ENCODE results near the gene FLNB.

DNA sequence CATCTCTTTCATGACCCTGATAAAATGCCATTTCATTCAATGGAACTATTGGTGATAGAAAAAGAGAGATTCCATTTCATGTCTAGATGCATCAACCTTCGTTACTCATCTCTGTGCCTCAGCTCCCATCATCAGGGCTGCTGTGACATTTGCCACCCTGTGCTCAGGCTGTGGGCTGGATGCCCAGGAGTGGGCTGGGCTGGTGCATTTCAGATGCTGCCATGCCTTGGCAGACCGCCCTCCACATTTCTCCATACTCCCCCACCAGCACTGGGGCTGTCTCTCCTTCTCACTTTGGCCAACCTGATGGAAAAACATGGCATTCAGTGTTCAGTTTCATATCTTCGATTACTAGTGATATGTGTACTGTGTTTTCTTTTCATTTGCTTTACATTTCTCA, 143.4 kb downstream of the FLNB start:
- TF ChIP-seq USF1 (CRISPR knock-in tag; IDR thresholded peaks at IDR 0.05) (no peak), TP53 (CRISPR knock-in tag; IDR thresholded peaks at IDR 0.05) (no peak), SP1 (CRISPR knock-in tag; conservative IDR thresholded peaks at IDR 0.05) (no peak)
- TF ChIP-seq, protein P1, sequence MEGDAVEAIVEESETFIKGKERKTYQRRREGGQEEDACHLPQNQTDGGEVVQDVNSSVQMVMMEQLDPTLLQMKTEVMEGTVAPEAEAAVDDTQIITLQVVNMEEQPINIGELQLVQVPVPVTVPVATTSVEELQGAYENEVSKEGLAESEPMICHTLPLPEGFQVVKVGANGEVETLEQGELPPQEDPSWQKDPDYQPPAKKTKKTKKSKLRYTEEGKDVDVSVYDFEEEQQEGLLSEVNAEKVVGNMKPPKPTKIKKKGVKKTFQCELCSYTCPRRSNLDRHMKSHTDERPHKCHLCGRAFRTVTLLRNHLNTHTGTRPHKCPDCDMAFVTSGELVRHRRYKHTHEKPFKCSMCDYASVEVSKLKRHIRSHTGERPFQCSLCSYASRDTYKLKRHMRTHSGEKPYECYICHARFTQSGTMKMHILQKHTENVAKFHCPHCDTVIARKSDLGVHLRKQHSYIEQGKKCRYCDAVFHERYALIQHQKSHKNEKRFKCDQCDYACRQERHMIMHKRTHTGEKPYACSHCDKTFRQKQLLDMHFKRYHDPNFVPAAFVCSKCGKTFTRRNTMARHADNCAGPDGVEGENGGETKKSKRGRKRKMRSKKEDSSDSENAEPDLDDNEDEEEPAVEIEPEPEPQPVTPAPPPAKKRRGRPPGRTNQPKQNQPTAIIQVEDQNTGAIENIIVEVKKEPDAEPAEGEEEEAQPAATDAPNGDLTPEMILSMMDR (IDR thresholded peaks at IDR 0.05), result no peak
